ENCODE results near the gene FAF1.
"Not testable (repeated sequence)": the region's sequence is repeated elsewhere in the genome, so short reads cannot be mapped to it uniquely, and the experiment has no call there.

Gene FAF1

DNA sequence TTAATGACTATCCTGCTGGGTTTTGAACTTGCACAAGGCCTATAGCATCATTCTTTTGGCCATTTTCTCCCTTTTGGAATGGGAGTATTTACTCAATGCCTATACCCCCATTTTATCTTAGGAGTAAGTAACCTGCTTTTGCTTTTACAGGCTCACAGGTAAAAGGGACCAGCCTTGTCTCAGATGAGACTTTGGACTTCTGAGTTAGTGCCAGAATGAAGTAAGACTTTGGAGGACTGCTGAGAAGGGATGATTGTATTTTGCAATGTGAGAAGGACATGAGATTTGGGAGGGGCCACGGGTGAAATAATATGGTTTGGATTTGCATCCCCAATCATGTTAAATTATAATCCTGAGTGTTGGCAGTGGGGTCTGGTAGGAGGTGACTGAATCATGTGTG is 212.7 kb downstream of the FAF1 start:
- no peak for DNase-seq

DNA sequence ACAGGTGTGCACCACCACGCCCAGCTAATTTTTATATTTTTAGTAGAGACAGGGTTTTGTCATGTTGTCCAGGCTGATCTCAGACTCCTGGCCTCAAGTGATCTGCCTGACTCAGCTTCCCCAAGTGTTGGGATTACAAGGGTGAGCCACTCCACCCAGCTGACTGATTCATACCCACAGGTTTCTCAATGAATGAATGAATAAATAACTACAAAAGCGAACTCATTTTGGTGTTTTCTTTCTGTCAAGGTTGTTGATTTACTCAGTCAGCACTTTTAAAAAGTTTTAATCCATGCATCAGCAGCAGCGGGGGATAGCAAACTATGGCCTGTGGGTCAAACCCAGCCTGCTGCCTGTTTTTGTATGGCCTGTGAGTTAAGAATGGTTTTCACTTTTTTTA is 217.5 kb downstream of the FAF1 start:
- no peak for DNase-seq

DNA sequence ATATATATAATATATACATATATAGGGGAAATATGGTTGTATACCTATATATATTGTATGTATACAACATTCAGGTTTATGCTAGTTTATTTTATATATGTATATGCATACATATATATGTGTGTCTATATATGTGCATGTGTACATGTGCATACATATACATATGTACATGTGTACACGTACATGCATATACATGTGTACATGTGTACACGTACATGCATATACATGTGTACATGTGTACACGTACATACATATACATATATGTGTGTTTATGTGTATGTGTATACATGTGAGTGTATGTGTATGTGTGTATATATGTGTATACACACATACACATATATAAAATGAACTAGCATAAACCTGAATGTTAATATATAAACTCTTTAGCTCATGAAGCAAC is 220.9 kb downstream of the FAF1 start:
- DNase-seq: no peak

DNA sequence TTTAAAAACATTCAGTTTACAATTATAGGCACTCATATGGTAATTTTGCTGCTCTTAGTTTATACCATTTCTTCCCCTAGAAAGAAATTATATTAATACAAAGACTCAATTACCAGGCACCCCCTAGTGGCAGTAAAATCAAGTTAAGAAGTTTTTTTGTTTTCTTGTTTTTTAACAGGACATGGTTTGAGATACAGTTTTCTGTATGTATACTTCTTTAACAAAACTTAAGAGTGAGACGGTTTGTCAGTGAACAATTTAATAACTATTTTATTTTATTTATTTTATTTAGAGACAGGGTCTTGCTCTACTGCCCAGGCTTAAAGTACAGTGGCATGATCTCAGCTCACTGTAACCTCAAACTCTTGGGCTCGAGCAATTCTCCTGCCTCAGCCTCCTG is 224.6 kb downstream of the FAF1 start:
- no peak for DNase-seq

DNA sequence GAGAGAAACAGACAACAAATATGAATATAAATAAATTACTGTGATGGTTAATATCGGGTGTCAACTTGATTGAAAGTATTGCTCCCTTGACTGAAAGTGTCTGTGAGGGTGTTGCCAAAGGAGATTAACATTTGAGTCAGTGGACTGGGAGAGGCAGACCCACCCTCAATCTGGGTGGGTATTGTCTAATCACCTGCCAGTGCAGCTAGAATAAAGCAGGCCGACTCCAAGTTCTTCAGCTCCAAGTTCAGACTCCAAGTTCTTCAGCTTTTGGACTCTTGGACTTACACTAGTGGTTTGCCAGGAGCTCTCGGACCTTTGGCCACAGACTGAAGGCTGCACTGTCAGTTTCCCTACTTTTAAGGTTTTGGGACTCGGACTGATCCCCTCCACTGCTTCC is 232.5 kb downstream of the FAF1 start:
- not testable (repeated sequence) for DNase-seq

DNA sequence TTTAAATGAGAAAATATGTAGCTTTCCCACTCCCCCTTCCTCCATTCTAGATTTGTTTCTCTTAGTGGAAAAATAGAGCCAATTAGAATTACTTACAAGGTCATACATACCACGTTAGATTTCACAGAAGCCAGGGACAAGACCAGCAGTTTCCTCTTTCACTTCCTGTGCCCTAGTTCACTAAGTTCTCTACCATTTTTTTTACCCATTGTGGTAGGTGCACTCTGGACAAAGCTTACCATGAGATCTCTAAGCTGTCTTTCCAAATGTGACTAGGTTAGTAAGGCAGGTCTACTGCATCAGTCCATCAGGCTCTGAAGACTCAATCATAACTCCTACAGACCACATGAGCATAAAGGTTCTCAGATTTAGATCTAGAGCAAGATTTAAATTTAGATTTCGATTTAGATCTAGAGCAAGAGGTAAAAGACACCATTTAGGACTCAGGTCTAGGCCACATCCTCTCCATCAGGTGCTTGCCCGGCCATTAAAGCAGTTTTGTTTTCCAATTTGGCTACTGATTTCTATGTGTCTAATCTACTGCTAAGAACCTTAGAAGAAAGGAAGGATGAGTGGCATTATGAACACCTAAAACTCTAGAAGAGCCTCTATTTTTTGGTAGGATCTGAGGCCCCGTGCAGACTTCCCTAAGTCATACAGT is 235.3 kb downstream of the FAF1 start:
- DNase-seq: no peak

DNA sequence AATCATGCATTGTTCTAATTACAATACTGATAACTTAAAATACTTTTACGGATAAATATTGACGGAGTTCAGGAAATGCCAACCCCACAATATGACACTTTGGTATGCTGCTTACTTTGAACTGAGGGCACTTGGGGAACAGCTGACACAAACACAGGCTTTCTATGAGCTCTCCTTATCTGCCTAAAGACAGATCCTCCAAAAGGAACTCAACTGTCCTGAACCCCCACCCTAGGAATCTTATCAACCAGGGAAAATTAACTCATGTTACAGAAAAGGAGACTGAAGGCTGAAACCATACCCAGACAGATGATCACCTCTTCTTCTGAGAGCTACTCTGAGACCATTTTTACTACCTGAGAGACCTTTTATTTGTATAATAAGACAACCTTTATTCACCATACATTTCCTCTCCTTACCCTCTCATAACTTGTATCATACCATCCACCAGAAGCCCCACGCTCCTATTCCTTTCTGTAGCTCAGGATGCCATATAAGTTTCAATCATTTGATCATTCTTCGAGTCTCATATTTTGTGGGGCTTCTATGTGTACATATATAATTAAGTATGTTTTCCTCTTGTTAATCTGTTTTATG is 239.5 kb downstream of the FAF1 start:
- no peak for DNase-seq

DNA sequence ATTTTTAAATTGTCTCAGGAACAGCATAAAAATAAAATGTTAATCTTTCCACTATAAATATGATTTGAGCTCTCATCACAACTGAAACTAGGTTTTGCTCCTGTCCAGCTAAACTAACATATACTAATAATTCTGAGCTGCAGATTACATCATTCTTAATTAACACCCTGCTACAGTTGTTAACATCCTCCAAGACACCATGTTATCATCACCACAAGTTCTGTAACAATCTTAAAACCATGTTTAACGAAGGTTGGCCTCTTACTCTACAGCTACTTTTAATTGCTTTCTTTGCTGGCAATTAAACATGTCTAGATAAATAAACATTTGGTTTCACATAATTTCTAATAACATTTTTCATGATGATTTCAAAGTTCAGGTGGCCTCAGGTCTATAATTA is 240.9 kb downstream of the FAF1 start:
- DNase-seq: no peak

DNA sequence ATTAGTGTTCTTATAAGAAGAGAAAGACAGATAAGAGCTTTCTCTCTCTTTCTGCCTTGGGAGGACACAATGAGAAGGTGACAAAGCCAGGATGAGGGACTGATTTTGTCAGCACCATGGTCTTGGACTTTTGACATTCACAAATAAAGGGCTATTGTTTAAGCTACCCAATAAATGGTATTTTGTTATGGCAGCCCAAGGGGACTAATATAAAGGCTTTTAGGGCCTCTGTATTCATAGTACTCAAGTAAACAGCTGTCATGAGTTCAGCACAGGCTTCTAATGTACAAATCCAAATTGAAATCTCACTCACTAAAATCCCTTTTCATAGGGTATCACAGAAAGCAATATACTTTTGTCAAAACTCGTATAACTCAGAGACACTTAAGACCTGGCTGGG is 242.7 kb downstream of the FAF1 start:
- no peak for DNase-seq

DNA sequence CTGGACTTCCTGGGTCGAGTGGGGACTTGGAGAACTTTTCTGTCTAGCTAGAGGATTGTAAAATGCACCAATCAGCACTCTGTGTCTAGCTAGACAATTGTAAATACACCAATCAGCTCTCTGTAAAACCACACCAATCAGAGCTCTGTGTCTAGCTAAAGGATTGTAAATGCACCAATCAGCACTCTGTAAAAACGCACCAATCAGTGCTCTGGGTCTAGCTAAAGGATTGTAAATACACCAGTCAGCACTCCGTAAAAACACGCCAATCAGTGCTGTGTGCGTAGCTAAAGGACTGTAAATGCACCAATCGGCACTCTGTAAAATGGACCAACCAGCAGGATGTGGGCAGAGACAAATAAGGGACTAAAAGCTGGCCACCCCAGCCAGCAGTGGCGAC is 243.6 kb downstream of the FAF1 start:
- DNase-seq: not testable (repeated sequence)

DNA sequence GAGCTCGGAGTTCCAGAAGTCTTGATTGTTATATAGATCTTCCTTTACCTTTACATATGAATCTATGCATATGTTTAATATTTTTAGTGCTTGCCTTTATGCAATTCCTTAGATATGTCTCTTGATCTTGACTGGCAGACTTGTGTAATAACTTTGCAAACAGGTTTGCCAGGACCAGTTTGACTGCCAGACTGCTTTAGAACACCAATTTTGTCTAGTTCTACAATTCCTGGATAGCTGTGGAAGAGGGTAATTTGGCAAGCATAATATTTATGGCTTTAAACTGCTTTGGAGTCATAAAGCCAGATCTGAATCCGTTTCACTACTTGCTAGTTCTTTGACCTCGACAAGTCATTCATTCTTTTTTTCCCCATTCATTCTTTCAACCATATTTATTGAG is 250.0 kb downstream of the FAF1 start:
- no peak for DNase-seq

DNA sequence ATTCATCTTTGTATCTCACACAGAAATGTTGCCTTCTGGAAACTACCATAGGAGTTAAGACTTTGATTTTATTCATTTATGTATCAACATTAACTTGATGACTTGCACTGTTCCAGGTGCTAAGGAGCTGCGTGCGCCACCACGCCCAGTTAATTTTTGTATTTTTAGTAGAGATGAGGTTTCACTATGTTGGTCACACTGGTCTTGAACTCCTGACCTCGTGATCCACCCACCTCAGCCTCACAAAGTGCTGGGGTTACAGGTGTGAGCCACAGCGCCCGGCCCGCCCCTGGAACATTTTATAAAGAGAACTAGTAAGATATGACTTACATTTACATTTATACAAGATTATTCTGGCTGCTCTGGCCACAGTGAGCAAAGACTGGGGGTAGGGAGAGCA is 252.2 kb downstream of the FAF1 start:
- no peak for DNase-seq

DNA sequence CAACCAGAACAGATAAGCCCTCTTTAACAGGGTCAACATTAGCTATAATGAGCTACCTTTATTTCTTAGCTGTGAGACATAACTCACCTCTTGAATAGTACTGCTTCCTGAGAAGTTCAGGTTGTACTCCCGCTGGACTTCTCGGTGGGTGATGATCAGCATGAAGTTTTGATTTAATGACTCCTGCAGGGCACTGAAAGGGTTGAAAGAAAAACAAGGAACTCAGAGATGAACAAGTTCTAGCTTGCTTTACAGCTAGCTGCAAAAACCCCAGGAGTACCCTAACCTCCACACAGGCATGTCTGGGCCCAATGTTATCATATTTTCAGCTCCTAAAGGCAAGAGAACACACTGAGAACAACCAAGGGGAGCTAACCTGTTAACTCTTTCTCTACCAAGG is 254.4 kb downstream of the FAF1 start:
- no peak for DNase-seq

DNA sequence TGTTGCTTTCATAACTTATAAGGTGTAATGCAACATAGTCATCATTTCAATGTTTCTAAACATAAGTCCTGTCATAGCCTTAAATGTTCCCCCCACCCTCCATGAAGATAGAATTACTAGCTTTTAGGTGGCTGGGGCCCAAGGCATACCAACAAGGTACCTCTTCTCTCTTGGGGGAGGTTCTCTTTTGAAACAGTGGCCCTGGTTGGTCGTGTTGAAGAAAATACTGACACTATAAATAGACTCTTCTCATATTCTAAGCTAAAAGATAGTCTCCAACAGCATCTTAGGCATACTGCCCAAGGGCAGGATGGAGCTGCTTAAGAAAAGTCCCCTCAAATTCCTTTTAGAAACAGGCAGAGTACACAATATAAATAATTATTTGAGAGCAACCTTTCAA is 255.0 kb downstream of the FAF1 start:
- no peak for DNase-seq

DNA sequence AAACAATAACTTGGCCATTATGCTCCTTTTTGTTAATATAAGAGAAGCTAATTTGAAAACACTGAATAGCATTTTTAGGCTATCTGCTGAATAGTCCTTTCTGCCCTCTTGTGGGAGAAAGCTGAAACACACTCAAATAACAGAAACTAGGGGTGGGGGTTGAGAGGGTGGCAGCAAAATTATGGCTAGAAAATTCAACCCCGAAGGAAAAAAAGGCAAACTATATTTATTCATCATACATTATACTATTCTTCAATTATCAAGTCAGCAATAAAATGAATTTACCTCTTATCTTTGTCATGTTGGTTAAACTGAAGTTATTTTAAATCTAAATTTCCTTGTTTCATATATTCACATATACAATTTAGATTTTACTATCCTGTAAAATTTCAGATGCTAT is 255.9 kb downstream of the FAF1 start:
- no peak for DNase-seq

DNA sequence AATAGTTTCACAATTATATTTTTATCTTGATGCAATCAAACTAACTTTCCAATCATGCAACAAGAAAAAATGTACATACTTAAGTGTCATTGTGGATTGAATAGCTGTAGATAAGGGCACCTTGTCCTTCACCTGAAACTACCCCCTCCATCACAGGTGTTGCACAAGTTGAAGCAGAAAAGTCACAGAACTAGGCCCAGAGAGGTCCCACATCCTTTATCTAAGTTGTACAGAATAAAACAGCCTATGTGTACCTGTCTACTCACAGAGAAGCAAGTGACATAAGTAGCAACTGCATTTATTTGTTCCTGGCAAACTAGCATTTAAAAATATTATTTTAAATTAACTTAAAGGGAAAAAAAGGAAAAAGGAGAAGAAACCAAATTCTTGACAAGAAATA is 256.8 kb downstream of the FAF1 start:
- no peak for DNase-seq

DNA sequence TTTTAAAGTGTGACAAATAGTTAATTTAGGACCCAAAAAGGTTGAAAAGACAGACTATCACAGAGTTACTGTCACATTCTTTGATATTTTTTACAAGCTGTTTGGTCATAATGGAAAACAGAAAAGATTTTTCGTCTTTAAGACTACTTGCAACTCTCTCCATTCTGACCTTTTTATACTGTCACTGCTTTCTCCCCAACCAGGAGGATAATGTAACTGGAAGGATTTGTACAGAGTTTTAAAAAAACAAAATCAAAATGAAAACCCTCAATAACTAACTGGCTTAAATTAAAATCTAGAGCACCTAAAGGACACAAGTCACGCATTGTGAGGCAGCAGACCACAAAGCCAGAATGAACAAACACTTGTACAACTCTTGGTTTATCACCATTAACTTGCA is 257.7 kb downstream of the FAF1 start:
- no peak for DNase-seq

DNA sequence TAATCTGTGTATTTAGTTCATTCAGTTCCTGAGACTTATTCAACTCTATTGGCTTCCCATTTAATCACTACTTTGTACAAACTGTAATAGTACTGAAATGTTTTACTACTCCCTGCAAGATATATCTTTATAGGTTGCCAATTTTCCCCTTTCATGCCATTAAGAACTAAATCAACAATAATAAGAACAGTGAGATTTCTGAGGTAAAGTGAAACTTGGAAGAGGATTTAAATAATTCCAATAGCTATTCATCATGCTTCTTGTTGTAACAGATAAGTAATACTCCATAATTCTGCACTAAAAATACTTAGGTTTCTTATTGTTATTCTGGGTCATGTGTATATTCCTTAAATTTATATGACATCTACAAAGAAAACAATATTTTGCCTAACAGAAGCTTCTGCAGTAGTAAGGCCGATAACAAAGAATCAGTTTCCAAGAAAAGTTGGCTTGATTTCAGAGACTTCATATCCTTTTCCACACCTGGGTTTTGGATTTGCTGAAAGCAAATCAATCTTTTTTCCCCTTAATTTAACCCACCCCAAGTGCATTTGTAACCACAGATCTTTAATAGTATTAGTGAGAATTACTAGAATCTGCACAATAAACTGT is 258.3 kb downstream of the FAF1 start:
- DNase-seq: no peak

DNA sequence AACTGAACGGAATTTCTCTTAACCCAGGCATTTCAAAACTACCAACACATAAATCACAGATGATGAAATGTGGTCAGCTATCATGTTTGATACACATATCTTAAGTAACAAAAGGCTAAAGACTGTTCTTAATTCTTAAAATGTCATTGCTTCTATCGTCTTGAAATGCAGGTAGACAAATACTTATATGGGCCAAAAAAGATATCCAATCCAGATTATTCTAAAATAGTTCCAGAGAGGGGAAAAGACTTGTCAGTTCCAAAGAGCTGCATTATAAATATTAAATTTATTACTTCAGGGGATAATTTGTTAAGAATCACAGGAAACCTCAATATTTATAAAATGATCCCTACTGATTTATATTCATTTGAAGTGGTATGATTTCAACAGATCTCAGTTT is 259.4 kb downstream of the FAF1 start:
- no peak for DNase-seq

DNA sequence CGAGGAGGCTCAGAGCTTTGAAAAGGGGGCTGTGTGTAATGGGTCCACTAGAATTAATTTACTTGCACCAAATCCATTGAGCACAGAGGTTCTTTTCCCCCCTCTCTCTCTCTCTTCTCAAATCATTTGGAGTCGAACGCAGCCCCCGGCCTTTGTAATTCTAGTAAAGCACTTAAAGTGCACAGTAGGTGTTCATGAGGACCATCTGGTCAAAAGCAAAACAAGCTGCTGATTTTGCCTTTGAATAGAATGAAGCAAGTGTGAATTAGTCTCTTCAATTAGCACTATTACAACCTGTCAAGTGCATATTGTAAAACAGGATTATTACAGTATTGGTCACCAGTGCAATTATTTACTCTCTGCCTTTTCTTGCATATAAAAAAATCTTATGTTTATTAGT is 259.9 kb downstream of the FAF1 start:
- DNase-seq: no peak

DNA sequence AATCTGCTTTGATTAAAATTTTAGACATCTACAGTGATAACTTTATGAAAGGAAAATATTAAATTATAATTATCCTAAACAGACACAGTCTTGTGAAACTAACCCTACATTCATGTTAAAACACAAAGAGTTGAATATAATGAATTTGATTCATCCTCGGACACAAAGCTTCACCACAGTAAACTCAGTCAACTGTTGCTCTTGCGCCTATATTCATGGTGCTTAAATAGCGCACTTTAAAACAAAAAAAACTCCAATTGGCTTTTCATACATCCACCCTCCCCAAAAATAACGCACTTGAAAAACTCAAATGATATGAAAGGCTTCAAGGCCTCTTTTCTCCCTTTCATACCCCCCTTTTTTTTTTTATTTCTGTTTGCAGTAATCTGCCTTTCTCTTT is 260.3 kb downstream of the FAF1 start:
- no peak for DNase-seq

DNA sequence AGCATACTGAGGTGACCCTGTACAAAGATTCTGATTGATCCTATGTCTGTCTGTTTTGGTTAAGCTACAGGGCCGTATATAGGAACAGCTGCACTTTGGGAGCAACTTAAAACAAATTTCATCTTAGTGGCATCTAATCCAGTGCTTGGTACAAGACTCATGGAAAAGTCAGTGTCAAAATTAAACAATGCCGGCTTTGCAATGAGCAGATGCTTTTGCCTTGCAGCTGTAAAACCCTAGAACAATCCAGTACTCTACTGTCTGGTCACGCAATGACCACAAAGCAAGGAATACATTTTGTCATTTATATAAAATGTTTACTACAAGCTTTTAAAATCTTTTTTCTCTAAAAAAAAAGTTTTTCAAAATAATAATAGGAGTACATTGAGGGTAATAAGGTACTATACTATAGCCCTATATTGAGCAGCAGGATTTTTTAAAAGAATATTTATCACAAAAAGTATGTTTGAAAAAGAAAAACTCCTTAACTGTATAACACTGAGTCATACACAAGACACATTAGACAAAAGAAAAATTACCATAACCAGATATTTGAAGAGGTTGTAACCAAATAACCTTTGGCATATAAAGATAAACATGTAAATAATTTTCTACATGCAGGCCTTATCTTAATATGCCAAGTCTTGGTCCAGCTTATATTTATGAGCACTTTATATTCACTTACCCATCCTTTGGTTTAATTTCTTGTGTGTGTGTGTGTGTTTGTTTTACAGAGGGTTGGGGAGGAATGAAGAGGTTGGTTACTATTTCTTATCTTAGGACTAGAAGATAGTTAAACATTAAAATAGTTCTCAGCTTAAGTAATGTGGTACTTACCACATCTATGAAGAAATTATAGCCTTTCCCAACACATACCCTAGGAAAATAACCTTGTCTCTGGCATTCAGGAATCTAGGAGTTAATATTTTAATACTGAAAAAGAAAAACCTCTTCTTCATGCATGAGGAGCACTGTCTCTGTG is 262.3 kb downstream of the FAF1 start:
- no peak for DNase-seq

DNA sequence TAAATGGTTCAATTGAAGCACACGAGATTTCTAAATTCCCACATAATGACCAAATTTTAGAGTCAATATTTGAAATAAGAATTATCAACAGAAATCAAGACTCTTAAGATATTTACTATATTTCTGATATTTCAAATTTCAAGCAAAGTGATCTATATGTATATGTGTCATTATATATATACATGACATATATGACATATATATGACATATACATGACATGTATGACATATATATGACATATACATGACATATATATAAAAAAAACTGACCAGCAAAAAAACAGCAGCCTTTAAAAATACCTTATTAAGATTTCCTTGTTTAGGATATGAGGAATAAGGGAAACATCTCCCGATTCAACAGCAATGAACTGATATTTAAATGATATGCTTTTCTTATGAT is 266.2 kb downstream of the FAF1 start:
- no peak for DNase-seq

DNA sequence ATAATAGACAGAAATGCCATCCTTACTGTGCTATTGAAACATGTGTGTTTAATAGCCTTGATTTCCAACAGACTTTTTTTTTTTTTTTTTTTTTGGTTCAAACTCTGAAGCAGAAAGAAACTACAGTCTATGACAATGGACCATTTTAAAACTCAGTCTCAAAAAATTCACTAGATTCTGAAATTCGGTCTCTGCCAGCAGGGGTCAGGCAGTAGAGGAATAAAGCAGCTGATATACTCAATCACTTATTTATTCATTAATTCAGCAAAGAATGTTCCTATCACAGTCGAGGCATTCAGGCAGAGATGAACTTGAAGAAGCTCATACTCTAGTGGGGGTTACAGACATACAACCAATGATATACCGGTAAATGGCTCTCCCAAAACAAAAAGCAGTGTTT is 275.9 kb downstream of the FAF1 start:
- DNase-seq: no peak
